HepG2 (cell line): ENCODE data around the gene ADD2. TPM values are rescaled to one million over a fixed set of nuclear protein-coding genes. Genes with fewer than 3 reads are reported as not detected.

ENCODE experiments used
- ATAC-seq: fragments of 200-7000 bp; cut with Tn5 transposase; 3 replicates; pipeline ENCODE4 v1.9.1; 2020; ENCODE audit warnings: mild to moderate bottlenecking, moderate library complexity
- BruUV-seq: library from RNA; stranded (reverse); fragments of 400-500 nt; replicated peaks from 2 replicates; lab custom pipeline; 2021; lab: Mats Ljungman, UMichigan
- CTCF ChIA-PET: fragments of 300-600 bp; formaldehyde crosslinking; extraction: SDS; loops from one replicate; lab custom pipeline; 2021; ENCODE audit warnings: low total read pairs, inconsistent platforms, low intra/inter-chr PET ratio; lab: Yijun Ruan, JAX
- POLR2A ChIA-PET: fragments of 350-600 bp; sonication (Branson Sonifier 250); formaldehyde crosslinking; loops from one replicate; lab custom pipeline; 2020; ENCODE audit warnings: antibody characterized with exemption, inconsistent platforms; lab: Yijun Ruan, JAX
- DNase-seq: peaks from one replicate; pipeline ENCODE4 v3.0.0-alpha.2; 2015; ENCODE audit warnings: low spot score
- FAIRE-seq: peaks from 3 replicates; lab custom pipeline; 2011; peaks lifted over from hg19 to GRCh38; lab: Jason Lieb, UNC
- H2AFZ ChIP-seq: one replicate; pipeline ENCODE4 v1.6.1; 2011; ENCODE audit warnings: low read length, inconsistent platforms
- H3K27ac ChIP-seq: fragments of 300-600 bp; 3 replicates; pipeline ENCODE4 v1.8.0; 2011; ENCODE audit warnings: mixed run types, mild to moderate bottlenecking, mixed read lengths, low read length, inconsistent platforms; ENCODE audit not compliant: insufficient read depth; ENCODE audit errors: extremely low read length
- H3K27me3 ChIP-seq, 2 experiments: fragments of 200-600 bp in 1 of 2; 2 replicates in 1 of 2; 3 replicates in 1 of 2; pipeline versions ENCODE4 v1.6.0 to v1.8.0; 2011; ENCODE audit warnings: low read length in 2 of 2, mild to moderate bottlenecking in 2 of 2, moderate library complexity in 2 of 2, inconsistent platforms in 1 of 2; ENCODE audit not compliant: insufficient read depth in 2 of 2, control insufficient read depth in 1 of 2
- H3K36me3 ChIP-seq, 2 experiments: fragments of 200-600 bp in 1 of 2; replicated peaks in 1 of 2; 2 replicates in 1 of 2; 3 replicates in 1 of 2; pipeline versions ENCODE4 v1.5.1 to v1.8.0; 2011; ENCODE audit warnings: low read length in 2 of 2, inconsistent platforms in 1 of 2; ENCODE audit not compliant: insufficient read depth in 2 of 2, control insufficient read depth in 1 of 2
- H3K4me1 ChIP-seq: 2 replicates; pipeline ENCODE4 v1.5.1; 2012; ENCODE audit warnings: low read length, inconsistent platforms; ENCODE audit not compliant: insufficient read depth
- H3K4me2 ChIP-seq: 2 replicates; pipeline ENCODE4 v1.6.0; 2011; ENCODE audit warnings: low read depth, low read length, inconsistent platforms
- H3K4me3 ChIP-seq, 3 experiments: fragments of 200-600 bp in 1 of 3; sonication (generic), shearing (Covaris generic) in 1 of 3; replicated peaks in 1 of 3; 2 replicates each; pipeline ENCODE4 v1.5.1; 2011 to 2016; ENCODE audit warnings: low read length in 3 of 3, inconsistent platforms in 2 of 3, low read depth in 2 of 3, mild to moderate bottlenecking in 2 of 3, control low read depth in 1 of 3, mixed read lengths in 1 of 3; ENCODE audit not compliant: insufficient read depth in 1 of 3
- H3K79me2 ChIP-seq: one replicate; pipeline ENCODE4 v1.6.1; 2011; ENCODE audit warnings: low read length, inconsistent platforms; ENCODE audit not compliant: insufficient read depth
- H3K9ac ChIP-seq: 2 replicates; pipeline ENCODE4 v1.6.0; 2011; ENCODE audit warnings: mild to moderate bottlenecking, low read depth, low read length, inconsistent platforms; ENCODE audit not compliant: insufficient read depth
- H3K9me3 ChIP-seq: 2 replicates; pipeline ENCODE4 v1.5.1; 2012; ENCODE audit warnings: mild to moderate bottlenecking, low read length
- H4K20me1 ChIP-seq: 2 replicates; pipeline ENCODE4 v1.6.0; 2011; ENCODE audit warnings: inconsistent platforms, mild to moderate bottlenecking, low read length, moderate library complexity; ENCODE audit not compliant: insufficient read depth
- BRCA1 ChIP-seq: sonication (generic); formaldehyde crosslinking; IDR thresholded peaks from 2 replicates; pipeline ENCODE4 v1.4.0; 2020; ENCODE audit warnings: missing genetic modification reagents
- DPF2 ChIP-seq: sonication (generic); formaldehyde crosslinking; IDR thresholded peaks from 2 replicates; pipeline ENCODE4 v1.4.0; 2020; ENCODE audit warnings: mild to moderate bottlenecking, low read depth, missing genetic modification reagents, borderline replicate concordance
- EHMT2 ChIP-seq: fragments of 200-600 bp; sonication (generic); IDR thresholded peaks from 2 replicates; pipeline ENCODE4 v1.7.0; 2017; ENCODE audit warnings: antibody characterized with exemption, low read depth, low read length, borderline replicate concordance
- GPN1 ChIP-seq: sonication (generic); formaldehyde crosslinking; IDR thresholded peaks from 2 replicates; pipeline ENCODE4 v1.5.1; 2020; ENCODE audit warnings: missing genetic modification reagents, borderline replicate concordance
- ISX ChIP-seq: sonication (generic); formaldehyde crosslinking; conservative IDR thresholded peaks from 2 replicates; pipeline ENCODE4 v1.5.0; 2020; ENCODE audit warnings: missing genetic modification reagents
- JUNB ChIP-seq: sonication (generic); formaldehyde crosslinking; IDR thresholded peaks from 2 replicates; pipeline ENCODE4 v1.8.0; 2022; ENCODE audit warnings: missing genetic modification reagents, mild to moderate bottlenecking, borderline replicate concordance
- KDM5B ChIP-seq: sonication (generic); formaldehyde crosslinking; IDR thresholded peaks from 2 replicates; pipeline ENCODE4 v1.4.0; 2020; ENCODE audit warnings: missing genetic modification reagents, mild to moderate bottlenecking, borderline replicate concordance
- RARA ChIP-seq: IDR thresholded peaks from 2 replicates; pipeline ENCODE4 v1.6.1; 2016; ENCODE audit warnings: missing genetic modification reagents, missing compliant biosample characterization
- SMAD3 ChIP-seq: sonication (generic); formaldehyde crosslinking; IDR thresholded peaks from 2 replicates; pipeline ENCODE4 v1.4.0; 2020; ENCODE audit warnings: missing genetic modification reagents
- ZNF24 ChIP-seq: fragments of 450-650 bp; IDR thresholded peaks from 2 replicates; pipeline ENCODE4 v1.6.1; 2017; ENCODE audit warnings: antibody characterized with exemption, mild to moderate bottlenecking
- ZNF333 ChIP-seq: sonication (generic); formaldehyde crosslinking; IDR thresholded peaks from 2 replicates; pipeline ENCODE4 v1.4.0; 2020; ENCODE audit warnings: mild to moderate bottlenecking, missing genetic modification reagents, borderline replicate concordance
- ZNF343 ChIP-seq: sonication (generic); formaldehyde crosslinking; IDR thresholded peaks from 2 replicates; pipeline ENCODE4 v1.4.0; 2020; ENCODE audit warnings: mild to moderate bottlenecking, missing genetic modification reagents
- ZSCAN31 ChIP-seq: sonication (generic); formaldehyde crosslinking; IDR thresholded peaks from 2 replicates; pipeline ENCODE4 v1.5.0; 2020; ENCODE audit warnings: low read depth, mild to moderate bottlenecking, missing genetic modification reagents
- WGBS: methylation state at CpG from one replicate; pipeline ENCODE4 v1.1.6; 2017; ENCODE audit warnings: low lambda C conversion rate; 5-methylcytosine and 5-hydroxymethylcytosine counted together
- in situ Hi-C: cut with HindIII; loops from 2 replicates; pipeline ENCODE4 v1.10.0; 2017; ENCODE audit warnings: low pct_unique_long_range_greater_than_20kb; ENCODE audit not compliant: extremely low pct_ligation_motif_present
- intact Hi-C: fragments of 100-400 bp; cut with micrococcal nuclease; formaldehyde crosslinking; loops from one replicate; pipeline ENCODE4 v1.10.0; 2022; ENCODE audit not compliant: unreplicated experiment
- polyA plus RNA-seq, 8 experiments: library from polyadenylated mRNA; depleted of rRNA in 3 of 8; stranded (reverse) in 7 of 8; unstranded in 1 of 8; fragments of >200 nt; fragmentation: Illumina TruSeq in 4 of 8; extraction: Trizol in 4 of 8; gene quantifications; 2 replicates each; pipeline versions ENCODE4 v1.2.1 to v1.2.3, GENCODE V29; 2011 to 2016; ENCODE audit warnings: low read depth in 4 of 8, missing spikeins in 1 of 8, mixed read lengths in 1 of 8; ENCODE audit not compliant: insufficient read depth in 1 of 8
- total RNA-seq, 5 experiments: library from RNA; depleted of rRNA; stranded (reverse); fragments of >200 nt; fragmentation: Illumina TruSeq; extraction: Trizol; gene quantifications; 2 replicates each; pipeline ENCODE4 v1.2.3, GENCODE V29; 2016; ENCODE audit warnings: low read depth in 1 of 5
- TF ChIP-seq, protein P1 (sequence below): conservative IDR thresholded peaks from 2 replicates; pipeline ENCODE4 v1.6.1; 2018; ENCODE audit warnings: missing genetic modification reagents
- TF ChIP-seq, protein P2 (sequence below): sonication (generic); formaldehyde crosslinking; IDR thresholded peaks from 2 replicates; pipeline ENCODE4 v1.8.0; 2022; ENCODE audit warnings: missing genetic modification reagents, mild to moderate bottlenecking, borderline replicate concordance
- TF ChIP-seq, protein P3 (sequence below): sonication (generic); formaldehyde crosslinking; IDR thresholded peaks from 2 replicates; pipeline ENCODE4 v1.5.1; 2020; ENCODE audit warnings: missing genetic modification reagents, mild to moderate bottlenecking, borderline replicate concordance
- TF ChIP-seq, protein P4 (sequence below): fragments of 450-650 bp; IDR thresholded peaks from 2 replicates; pipeline ENCODE4 v1.6.1; 2017; ENCODE audit warnings: mild to moderate bottlenecking

ADD2 gene
- total and polyA plus RNA-seq, 2 of the 13 experiments (the other 11 are each of a cell fraction or from before 2014, with no cell fraction given), result 0.05 to 0.13 TPM

DNA sequence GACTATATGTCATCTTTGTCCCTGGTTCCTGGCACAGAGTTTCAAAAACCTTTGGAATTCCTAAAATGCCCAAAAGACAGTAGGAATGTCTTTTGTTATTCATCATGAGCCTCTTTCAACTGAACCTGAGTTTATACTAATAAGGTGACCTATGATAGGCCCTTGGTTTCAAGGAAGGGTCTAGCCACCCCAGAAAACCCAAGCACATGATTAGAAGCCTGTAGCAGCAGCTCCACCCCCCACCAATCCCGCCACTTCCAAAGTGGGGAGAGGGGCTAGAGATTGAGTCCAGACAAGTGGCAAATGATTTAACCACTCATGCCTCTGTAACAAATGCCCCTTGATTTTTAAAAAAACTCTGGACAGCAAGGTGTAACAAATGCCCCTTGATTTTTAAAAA lies 56.8 kb downstream of the ADD2 start:
- H3K79me2 ChIP-seq, result no peaks in the 10 kb centered on the region
- H3K36me3 ChIP-seq, result no peaks in the 10 kb centered on the region
- ChIA-PET POLR2A (no interaction called here), CTCF (no interaction called here)
- no peak overlapping the region for H3K9ac ChIP-seq
- FAIRE-seq, result no peak
- ATAC-seq, result no peak
- no peak overlapping the region for H3K27ac ChIP-seq
- in situ Hi-C loops, result no loop called here
- H3K4me2 ChIP-seq, result no peak overlapping the region
- no peaks in the 10 kb centered on the region for H4K20me1 ChIP-seq
- peaks cover 13% of the 10 kb centered on the region; the same call in 1 of the 2 replicates for H3K4me1 ChIP-seq
- no peak for DNase-seq
- H3K9me3 ChIP-seq, result no peaks in the 10 kb centered on the region
- H2AFZ ChIP-seq, result no peak overlapping the region
- intact Hi-C loops, result no loop called here
- WGBS, result 8% methylated on average over 1 of the region's 1 CpG
- peaks cover 3 to 23% of the 10 kb centered on the region in 2 experiments; a peak in 2 of 5 replicates for H3K27me3 ChIP-seq
- TF ChIP-seq, protein P1, sequence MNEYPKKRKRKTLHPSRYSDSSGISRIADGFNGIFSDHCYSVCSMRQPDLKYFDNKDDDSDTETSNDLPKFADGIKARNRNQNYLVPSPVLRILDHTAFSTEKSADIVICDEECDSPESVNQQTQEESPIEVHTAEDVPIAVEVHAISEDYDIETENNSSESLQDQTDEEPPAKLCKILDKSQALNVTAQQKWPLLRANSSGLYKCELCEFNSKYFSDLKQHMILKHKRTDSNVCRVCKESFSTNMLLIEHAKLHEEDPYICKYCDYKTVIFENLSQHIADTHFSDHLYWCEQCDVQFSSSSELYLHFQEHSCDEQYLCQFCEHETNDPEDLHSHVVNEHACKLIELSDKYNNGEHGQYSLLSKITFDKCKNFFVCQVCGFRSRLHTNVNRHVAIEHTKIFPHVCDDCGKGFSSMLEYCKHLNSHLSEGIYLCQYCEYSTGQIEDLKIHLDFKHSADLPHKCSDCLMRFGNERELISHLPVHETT (CRISPR knock-in tag), result no peak
- TF ChIP-seq ZNF343 (CRISPR knock-in tag), result no peak
- TF ChIP-seq JUNB, result no peak
- no peak for TF ChIP-seq ZSCAN31 (CRISPR knock-in tag)
- no peak for TF ChIP-seq ZNF333
- no peak for TF ChIP-seq BRCA1
- no peak for TF ChIP-seq SMAD3 (CRISPR knock-in tag)
- TF ChIP-seq, protein P2, sequence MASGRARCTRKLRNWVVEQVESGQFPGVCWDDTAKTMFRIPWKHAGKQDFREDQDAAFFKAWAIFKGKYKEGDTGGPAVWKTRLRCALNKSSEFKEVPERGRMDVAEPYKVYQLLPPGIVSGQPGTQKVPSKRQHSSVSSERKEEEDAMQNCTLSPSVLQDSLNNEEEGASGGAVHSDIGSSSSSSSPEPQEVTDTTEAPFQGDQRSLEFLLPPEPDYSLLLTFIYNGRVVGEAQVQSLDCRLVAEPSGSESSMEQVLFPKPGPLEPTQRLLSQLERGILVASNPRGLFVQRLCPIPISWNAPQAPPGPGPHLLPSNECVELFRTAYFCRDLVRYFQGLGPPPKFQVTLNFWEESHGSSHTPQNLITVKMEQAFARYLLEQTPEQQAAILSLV (CRISPR knock-in tag), result no peak
- no peak for TF ChIP-seq RARA (CRISPR knock-in tag)
- TF ChIP-seq GPN1 (CRISPR knock-in tag), result no peak
- TF ChIP-seq ZNF24, result no peak
- TF ChIP-seq ISX (CRISPR knock-in tag), result no peak
- no peak for TF ChIP-seq DPF2
- TF ChIP-seq EHMT2, result no peak
- no peak for TF ChIP-seq KDM5B (CRISPR knock-in tag)
- TF ChIP-seq, protein P3, sequence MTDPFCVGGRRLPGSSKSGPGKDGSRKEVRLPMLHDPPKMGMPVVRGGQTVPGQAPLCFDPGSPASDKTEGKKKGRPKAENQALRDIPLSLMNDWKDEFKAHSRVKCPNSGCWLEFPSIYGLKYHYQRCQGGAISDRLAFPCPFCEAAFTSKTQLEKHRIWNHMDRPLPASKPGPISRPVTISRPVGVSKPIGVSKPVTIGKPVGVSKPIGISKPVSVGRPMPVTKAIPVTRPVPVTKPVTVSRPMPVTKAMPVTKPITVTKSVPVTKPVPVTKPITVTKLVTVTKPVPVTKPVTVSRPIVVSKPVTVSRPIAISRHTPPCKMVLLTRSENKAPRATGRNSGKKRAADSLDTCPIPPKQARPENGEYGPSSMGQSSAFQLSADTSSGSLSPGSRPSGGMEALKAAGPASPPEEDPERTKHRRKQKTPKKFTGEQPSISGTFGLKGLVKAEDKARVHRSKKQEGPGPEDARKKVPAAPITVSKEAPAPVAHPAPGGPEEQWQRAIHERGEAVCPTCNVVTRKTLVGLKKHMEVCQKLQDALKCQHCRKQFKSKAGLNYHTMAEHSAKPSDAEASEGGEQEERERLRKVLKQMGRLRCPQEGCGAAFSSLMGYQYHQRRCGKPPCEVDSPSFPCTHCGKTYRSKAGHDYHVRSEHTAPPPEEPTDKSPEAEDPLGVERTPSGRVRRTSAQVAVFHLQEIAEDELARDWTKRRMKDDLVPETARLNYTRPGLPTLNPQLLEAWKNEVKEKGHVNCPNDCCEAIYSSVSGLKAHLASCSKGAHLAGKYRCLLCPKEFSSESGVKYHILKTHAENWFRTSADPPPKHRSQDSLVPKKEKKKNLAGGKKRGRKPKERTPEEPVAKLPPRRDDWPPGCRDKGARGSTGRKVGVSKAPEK (CRISPR knock-in tag), result no peak
- TF ChIP-seq, protein P4, sequence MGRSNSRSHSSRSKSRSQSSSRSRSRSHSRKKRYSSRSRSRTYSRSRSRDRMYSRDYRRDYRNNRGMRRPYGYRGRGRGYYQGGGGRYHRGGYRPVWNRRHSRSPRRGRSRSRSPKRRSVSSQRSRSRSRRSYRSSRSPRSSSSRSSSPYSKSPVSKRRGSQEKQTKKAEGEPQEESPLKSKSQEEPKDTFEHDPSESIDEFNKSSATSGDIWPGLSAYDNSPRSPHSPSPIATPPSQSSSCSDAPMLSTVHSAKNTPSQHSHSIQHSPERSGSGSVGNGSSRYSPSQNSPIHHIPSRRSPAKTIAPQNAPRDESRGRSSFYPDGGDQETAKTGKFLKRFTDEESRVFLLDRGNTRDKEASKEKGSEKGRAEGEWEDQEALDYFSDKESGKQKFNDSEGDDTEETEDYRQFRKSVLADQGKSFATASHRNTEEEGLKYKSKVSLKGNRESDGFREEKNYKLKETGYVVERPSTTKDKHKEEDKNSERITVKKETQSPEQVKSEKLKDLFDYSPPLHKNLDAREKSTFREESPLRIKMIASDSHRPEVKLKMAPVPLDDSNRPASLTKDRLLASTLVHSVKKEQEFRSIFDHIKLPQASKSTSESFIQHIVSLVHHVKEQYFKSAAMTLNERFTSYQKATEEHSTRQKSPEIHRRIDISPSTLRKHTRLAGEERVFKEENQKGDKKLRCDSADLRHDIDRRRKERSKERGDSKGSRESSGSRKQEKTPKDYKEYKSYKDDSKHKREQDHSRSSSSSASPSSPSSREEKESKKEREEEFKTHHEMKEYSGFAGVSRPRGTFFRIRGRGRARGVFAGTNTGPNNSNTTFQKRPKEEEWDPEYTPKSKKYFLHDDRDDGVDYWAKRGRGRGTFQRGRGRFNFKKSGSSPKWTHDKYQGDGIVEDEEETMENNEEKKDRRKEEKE, result no peak
- BruUV-seq, result no TSS peak
- H3K4me3 ChIP-seq, result no peak overlapping the region
